NCI-H2196 treated with DMSO at 0.1 percent for 48 hours (cell line): ENCODE data around the gene KIF7.

ENCODE experiments used
- DNase-seq: peaks from one replicate; lab custom pipeline; 2025; ENCODE audit not compliant: unreplicated experiment; lab: John Stamatoyannopoulos, UW

KIF7 gene

GRCh38 chr15:89649716-89650115 is 5.6 kb downstream of the KIF7 start:
- no peak for DNase-seq

DNA sequence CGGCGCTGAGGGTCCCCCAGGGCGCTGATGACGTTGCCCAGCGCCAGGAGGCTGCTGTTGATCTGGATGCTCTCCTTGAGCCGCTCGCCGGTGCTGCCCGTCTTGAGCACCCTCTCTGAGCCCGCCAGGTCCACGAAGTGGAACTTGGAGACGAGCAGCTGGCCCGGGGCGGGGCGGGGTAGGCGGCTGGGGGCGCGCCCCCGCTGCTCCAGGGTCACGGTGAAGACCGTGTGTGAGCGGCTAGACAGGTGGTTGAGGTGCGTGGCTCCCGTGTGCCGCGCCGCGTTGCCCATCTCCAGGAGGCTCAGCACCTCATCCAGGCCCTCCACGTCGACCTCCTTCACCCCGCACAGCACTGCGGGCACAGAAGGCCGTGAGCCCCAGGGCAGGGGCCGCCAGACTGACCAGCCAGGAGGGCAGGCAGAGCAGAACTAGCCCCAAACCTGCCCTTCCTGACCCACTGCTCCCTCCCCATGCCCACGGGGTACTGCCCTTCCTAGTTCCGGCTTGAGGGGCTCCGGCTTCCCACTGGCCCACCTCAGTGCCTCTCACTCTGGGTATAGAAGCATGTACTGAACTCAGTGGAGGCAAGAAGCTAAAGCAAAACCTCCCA is 6.1 kb downstream of the KIF7 start:
- DNase-seq, result no peak

- DNase-seq, result no peak
Observed at GRCh38 chr15:89648106-89649012, 6.9 kb downstream of the KIF7 start.

DNA sequence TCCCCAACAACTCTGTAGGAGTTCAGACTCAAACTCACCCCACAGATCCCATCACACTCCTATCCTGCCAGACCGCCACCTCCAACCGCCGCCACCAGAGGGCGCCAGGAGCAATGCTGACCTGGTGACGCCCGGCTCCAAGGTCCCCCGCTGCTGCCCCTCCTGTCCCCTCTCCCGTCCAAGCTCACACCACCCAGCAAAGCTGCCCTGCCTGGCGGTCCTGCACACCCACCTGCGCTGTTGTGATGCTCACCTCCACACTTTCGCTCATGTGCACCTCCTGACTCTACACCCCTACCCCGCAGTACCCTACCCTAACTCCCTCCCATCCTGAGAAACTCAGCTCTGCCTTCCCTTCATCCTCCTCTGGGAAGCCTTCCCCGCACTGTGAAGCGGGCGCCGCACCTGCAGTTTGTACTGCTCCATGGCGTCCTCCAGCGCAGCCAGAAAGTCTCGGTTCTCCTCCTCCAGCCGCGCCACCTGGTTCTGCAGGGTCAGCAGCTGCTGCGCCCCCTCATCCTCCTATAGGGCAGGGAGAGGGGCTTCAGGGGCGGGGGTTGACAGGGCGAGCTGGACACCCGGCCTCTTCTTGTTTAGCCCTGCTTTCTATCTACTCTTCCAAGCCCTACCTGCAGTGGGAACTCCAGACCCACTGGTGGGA is 7.9 kb downstream of the KIF7 start:
- DNase-seq, result no peak

DNA sequence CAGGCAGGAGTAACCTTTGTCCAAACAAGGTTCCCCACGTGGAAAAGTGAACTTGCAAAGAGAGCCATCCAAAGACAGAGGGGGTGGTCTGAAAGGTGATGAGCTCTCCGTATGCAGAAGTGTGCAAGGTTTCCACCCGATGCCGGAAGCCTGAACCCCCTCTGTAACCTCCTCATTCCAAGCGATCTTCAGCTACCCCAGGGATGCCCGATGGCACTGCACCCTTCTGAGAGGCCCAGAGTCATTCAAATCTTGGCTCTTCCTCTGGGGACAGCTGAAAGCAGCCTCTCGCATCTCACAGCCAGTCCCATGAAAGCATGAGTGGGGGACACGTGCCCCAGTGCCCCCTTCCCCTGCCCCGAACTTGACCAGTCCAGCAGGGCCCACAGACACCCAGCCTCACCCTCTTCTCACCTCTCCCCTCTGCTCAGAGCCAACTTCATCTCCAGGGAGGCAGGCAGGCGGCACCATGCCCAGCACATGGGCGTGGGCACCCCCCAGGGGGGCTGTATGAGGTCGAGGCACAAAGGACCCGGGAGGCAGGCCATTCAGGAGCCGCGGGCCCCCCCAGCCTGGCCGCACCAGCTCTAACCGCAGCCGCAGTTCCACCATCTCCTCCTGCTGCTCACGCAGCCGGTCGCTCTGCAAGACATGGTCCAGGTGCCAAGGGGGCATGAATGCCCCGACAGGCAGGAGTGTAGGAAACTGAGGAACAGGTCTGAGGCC is 8.7 kb downstream of the KIF7 start:
- no peak for DNase-seq

DNA sequence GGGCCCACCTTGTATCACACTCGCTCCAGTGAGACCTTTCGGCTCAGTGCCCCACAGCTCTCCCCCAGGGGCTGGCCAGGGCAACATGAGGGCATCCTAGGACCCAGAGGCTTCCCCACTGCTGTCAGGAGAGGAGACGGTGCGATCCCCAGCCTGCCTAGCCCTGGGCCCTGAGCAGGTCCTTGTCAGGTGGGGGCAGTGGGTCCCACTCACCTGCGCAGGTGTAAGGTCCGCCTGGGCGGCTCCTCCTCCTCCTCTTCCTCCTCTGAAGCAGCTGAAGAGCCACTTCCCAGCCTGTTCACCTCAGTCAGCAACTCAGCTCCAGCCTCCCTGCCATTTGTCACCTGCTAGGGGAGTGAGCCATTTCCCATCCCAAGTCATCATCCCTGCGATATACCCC is 9.6 kb downstream of the KIF7 start:
- no peak for DNase-seq

DNA sequence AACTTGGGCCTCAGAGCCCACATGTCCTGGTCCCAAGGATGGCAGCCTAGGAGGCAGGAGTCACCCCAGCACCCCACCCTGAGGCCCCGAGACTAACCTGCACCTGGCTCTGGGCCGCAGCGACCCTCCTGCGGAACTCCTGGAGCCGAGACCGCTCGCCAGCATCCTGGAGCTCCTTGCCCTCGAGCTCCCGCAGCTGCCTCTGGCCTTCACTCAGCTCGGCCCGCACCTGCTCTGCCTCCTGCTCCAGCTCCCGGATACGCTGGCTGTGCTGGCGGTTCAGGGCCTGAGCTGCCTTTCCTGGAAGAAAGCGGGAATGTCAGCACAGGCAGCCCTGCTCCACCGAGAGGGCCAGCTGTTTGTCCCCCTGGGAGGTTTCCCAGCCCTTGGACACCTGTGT is 13.2 kb downstream of the KIF7 start:
- DNase-seq, result no peak

DNA sequence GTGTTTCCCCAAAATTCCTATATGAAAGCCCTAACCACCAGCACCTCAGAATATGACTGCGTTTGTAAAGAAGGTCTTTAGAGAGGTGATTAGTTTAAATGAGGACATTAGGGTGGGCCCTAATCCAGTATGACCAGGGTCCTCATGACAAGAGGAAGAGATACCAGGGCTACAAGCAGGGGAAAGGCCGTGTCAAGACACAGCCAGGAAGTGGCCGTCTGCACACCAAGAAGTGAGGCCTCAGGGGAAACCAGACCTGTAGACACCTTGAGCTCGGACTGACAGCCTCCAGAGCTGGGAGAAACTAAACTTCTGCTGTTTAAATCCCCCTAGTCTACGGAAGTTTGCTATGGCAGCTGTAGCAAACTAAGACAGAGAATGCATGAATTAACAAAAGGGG is 14.2 kb downstream of the KIF7 start:
- DNase-seq, result no peak

DNA sequence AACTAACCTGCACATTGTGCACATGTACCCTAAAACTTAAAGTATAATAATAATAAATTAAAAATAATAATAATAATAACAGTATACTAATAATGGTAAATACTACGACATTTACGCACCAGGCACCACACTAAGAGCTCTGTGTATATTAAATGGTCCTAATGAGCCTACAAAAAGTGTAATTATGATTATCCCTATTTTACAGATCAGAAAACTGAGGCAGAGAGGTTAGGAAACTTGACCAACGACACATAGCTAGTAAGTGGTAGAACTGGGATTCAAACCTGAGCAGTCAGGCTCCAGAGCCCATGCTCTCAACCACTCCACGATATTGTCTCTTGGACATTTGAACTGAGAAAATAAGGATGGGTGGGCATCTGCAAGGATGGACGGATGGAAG is 15.0 kb downstream of the KIF7 start:
- no peak for DNase-seq

DNA sequence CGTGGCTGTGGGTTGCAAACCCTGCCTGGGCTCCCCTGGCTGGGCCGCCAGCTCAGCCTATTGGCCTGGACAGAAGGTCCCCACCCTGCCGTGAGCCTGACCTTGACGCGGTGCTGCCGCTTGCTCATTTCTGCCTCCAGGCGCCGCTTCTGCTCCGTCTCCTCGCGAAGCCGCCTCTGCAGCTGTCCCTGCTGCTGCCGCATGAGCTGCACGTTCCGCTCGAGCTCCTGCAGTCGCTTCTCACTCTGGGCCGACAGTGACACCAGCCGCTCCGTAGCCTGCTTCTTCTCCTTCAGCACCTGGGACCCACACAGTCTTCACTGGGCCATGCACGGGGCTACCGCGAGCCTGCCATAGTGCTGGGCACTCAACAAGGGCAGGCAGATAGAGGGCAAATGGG is 21.7 kb downstream of the KIF7 start:
- DNase-seq, result no peak

DNA sequence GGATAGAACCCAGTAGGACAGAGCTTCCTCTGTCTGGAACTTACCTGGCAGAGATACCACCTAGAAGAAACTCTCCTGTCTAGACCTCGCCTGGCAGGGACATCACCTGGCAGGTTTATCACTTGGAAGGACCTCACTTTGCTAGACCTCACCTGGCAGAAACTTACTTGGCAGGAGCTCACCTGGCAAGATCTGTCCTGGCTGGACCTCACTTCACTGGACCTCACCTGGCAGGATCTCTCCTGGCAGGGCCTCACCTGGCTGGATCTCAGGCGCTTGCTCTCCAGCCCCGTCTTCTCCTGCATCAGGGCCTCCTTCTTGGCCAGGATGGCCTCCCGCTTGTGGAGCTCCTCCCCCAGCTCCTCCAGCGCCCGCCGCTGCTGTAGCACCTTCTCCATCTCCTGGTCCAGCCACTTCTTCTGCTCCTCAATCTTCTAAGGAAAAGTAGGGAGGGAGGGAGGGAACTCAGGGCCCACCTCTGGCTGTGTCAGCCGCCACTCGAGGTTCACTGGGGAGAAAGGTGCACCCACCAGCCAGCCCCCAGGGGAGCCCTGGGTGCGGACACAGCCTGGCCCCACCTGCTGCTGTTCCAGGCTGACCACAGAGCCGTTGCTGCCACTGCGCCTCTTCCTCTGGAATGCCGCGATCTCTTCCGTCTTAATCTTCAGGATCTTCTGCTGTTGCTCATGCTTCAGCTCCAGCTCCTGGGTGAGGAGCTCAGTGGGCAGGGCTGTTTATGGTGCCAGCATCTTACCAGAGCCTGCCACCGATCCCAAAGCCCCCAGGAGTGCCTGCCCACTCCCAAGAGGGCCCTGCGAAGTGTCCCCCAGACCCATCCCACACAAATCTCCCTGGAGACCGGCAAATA is 22.5 kb downstream of the KIF7 start:
- DNase-seq, result no peak

GRCh38 chr15:89631902-89632264 is 23.4 kb downstream of the KIF7 start:
- no peak for DNase-seq

DNA sequence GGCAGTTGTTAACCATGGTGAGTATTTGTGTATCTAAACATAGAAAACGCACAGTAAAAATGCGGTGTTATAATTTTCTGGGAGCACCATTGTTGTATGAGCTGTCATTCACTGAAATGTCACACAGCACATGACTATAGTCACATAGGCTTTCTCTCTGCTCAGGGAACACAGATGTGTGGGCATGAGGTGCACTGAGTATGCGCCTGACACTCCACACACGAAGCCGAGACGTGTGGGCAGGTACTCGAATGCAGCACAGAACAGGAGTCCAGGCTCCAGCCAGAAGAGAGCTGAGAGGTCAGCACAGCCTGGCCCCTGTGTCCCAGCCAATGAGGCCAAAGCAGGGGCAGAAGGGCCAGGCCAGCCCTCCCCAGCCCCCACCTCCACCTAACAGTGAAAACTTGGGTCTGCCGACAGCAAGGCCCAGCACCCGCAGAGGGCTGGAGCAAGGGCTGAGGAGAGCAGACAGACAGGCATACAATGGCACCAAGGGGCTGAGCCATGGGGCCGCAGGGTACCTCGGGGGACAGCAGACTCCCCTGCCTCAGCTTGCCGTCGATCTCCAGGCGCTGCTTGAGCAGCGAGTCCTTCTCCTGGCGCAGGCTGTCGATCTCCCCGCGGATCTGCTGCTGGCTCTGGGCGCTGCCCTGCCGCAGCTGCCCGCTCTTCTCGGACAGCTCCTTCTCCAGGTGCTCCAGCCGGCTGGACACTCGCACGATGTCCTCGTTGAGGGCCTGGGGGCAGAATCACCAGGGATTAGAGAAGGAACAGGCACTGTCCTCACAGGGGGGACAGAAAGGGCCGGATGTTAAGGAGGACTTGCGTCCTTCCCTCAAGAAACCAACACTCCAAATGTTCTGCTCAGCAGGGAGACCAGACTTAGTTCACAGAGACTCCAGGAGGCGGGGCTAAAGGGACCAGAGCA is 24.0 kb downstream of the KIF7 start:
- DNase-seq, result no peak

- no peak for DNase-seq
Observed at GRCh38 chr15:89630260-89630659, 25.0 kb downstream of the KIF7 start.

DNA sequence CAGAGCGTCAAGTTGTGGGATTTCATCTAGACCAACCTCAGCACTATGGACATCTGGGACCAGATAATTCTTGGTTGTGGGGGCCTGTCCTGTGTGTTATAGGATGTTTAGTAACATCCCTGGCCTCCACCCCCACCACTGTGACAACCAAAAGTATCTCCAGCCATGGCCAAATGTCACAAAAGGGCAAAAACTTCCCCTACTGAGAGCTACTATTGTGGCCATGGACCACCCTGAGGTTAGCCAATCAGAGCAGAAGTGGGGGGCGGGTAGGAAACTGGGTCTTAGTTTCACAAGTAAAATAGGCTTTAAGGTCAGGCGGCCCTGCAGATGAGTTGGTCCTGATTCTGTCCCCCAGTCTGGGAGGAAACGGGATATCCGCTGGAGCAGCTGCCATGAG is 25.4 kb downstream of the KIF7 start:
- no peak for DNase-seq

GRCh38 chr15:89628806-89629715 is 26.2 kb downstream of the KIF7 start:
- DNase-seq, result no peak

GRCh38 chr15:89628301-89628700 is 27.0 kb downstream of the KIF7 start:
- DNase-seq, result no peak

DNA sequence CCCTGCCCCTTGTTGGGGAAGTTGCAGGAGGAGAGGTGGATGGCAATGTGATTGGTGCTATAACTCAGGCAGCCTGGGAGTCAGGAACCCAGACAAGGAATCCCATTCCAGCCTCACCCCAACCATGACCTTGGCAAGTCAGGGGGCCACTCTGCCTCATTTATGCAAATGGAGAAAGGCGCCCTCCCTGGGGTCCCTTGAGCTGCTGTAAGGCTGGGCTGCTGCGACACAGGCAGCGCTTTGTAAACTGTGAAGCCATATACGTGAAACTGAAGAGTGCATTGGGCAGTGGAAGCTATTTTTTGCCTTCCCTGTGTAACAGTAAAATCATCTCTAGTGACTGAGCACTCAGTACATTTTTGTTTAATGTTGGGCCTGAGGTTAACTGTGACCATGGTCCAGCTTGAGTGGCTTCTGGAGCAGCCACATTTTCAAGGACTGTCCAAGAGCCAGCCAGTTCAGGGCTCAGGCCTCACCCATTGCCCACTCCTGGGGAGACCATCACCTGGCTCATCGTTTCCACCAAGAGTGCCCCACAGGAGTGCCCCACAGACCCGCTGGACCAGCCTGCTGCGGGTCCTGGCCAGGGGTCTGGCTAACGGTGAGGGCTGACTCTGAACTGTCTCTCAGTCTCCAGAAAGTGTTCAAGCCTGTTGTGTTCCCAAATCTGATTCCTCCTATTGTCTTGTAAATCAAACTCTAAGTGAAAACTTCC is 27.9 kb downstream of the KIF7 start:
- DNase-seq, result no peak
